NCI-H1048 (cell line): ENCODE data around the gene ABCC10.

ENCODE experiments used
- DNase-seq: peaks from one replicate; lab custom pipeline; 2025; lab: John Stamatoyannopoulos, UW

ABCC10 gene

DNA sequence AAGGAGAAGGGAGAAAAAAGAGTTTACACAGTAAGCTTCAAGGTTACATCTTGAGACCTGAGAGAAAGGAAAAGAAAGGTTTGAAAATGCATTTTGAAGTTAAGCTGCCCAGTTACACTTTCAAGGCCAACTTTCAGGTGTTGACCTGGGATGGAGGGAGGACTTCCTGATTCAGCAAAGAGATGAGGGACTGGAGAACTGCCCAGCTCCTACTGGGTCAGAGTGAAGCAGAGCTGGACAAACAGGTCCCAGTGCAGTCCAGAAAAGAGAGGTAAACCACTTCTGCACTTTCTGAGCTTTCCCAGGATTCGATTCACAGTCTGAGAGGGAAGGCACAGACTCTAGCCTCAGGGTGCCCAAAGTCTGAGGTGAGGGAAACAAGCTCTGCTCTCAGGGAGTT, 44.1 kb downstream of the ABCC10 start:
- no peak for DNase-seq

GRCh38 chr6:43472515-43472914, 45.2 kb downstream of the ABCC10 start:
- no peak for DNase-seq

GRCh38 chr6:43475516-43475915, 48.2 kb downstream of the ABCC10 start:
- no peak for DNase-seq

GRCh38 chr6:43476746-43477145, 49.4 kb downstream of the ABCC10 start:
- no peak for DNase-seq

DNA sequence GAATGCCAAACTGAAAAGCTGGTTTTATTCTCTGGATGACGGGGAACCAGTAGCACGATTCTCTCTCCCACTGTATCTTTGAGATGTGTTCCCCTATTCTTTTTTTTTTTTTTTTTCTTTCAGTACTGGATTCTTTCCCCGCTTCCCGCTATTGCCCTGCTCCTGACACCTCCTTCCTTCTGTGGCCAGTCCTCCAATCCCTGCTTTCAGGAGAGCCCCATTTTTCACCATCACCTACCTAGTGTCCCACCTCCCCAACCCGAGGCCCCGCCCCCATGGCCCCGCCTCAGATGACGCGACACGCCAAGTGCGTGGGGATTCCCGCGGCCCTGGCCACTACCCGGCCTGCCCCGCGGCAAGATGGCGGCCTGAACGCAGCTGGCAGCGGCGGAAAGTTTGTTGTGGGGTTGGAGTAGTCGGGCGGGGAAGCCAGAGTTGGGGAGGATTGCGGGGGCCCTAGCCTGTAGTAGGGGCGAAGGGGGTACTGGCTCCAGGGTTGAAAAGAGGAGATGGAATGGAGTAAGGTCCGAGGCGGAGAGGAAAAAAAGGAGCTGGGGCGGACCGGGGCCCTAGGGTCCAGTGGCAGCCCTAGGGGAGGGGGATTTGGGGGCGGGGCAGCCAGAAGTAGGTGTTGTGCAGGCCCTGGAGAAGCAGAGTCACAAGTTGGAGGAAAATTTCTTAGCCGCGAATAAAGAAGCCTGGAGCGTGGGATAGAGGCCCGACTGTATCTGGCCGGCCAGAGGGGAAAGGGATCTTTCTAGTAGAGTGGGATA, 50.1 kb downstream of the ABCC10 start, which contains the start of gene TJAP1:
TSS of gene TJAP1 (plus strand) at position 336 of the 773 bp plus-strand sequence. CDS start 21,432 bp downstream, outside the sequence.
- DNase-seq: peak; percentile 86

DNA sequence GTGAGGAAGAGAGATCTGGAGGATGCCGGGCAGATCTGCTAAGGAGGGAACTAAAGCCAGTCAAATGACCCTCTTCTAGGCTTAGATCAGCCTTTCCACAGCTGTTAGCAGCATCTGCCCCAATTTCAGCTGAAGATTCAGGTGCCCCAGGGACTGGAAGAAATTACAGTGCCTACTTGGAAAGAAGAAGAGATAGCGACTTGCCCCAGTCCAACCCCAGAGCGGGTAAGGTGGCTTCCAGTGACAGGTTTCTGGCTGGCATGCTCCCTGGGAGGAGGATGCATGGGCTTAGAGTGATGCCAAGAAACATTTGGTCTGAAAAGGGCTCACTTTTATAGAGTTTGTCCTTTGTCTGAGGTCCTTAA, 50.6 kb downstream of the ABCC10 start:
- no peak for DNase-seq

DNA sequence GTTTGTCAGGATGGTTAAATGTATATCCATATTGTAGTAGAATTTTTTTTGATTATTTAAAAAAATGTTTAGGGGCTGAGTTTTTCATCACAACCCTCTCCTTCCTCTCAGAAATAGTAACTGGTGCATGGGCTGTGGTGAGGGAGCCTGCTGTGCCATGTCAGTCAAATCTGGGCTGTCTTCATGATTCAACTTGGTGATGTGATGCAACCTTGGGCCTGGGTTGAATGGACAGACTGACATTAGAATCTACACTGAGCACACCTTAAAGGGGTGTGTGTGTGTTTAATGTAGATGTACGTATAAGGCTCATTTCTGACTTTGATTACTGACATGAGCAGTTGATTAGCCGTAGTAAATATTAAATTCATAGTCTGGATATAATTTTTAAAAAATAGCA, 53.7 kb downstream of the ABCC10 start:
- no peak for DNase-seq

DNA sequence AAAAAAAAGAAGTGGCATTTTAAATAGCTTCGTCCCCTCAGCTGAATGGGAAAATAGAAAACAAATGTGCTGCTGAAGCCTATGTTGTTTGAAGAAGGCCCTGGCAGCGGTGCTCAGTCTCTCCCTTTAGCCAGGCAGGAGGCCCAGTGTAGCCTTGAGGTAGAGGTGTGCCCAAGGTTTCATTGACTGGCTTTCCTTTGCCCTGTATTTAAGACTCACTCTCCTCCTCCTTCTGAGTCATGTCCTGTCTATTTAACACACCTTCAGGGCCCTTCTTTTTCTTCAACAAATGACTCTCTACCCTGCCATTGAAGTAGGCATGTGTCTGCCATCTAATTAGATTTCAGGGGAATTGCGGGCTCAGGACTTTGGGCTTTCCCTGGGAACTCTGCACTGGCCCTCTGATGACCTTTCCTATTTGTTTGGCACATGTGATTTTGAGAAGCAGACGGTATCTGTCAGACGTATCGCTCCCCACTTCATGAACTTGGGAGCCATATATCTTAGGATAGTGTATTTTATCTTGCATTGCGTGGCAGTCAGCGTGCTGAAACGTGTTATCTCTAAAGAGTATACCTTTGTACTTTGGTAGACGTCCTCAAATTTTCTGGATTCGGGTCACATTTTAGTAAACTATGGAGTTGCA, 54.4 kb downstream of the ABCC10 start:
- DNase-seq: no peak

DNA sequence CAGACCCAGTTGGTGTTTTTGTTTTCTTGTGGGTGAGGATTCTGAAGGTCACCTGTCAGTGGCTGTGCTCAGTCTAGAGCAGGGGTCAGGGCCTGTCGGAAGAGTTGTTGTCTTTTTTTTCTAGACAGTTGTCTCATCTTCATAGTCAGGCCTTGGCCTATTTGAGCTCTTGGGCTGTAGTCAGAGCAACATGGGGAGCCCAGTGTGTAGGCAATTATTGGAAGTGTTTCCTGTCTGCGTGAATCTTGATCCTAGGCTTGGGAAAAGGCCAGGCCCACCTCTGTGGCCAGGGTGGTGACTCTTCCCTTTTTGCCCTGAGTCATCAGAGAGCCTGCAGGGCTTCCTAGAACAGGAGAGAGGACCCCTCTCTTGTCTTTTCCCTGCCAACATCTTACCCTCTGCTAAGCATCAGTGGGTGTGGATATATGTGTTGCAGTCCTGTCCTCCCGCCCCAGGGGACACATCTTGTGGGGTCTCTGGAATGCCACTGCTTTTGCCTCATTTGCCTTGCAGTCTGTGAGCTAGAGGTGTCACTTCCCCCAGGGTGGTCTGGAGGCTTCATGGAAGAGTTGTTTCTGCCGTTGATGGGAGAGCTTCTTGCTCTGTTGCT, 61.4 kb downstream of the ABCC10 start:
- DNase-seq: no peak

- DNase-seq: no peak
Measured at GRCh38 chr6:43489277-43490072, 62.1 kb downstream of the ABCC10 start.

- no peak for DNase-seq
Measured at GRCh38 chr6:43490523-43490939, 63.2 kb downstream of the ABCC10 start.

DNA sequence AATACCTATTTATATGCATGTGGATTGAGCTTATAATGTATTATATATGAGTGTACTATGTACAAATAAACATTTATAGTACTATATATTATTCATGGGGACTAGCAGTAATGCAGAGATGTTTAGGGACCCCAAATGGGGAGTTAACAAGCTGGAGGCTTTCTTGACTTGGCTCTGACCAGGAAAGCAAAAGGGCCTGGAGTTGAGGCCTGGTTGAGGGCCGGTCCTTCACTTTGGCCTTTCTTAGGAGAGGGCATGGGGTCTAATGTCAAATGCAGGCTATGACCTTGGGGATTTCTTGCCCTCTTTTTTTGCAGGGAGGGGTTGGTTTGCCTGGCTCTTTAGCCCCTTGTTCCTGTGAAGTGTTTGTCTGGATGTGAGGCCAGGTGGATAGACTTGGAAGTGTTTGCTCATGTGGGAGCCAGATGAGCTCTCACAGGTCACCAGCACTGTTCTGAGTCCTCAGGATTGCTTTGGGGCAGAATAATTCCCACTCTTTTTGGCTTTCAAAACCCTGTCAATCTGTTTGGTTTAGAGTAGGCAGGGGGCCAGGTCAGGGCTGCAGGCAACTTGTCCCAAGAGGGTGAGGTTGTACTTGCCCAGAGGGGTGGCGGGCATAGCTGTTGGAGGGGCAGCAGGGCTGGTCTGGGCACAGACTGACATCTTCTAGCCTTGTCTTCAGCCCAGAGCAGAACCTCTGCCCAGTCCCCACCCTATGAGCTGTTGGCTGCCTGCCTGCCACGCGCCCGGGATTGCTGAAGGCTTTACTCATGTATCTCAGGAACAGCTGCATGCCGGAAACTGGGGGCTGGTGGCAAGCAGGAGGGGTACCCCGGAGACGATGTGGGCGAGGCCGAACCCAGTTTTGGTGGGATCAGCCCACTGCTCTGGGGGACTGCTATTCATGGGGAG, 64.7 kb downstream of the ABCC10 start:
- no peak for DNase-seq

- no peak for DNase-seq
Measured at GRCh38 chr6:43492673-43493072, 65.3 kb downstream of the ABCC10 start.

DNA sequence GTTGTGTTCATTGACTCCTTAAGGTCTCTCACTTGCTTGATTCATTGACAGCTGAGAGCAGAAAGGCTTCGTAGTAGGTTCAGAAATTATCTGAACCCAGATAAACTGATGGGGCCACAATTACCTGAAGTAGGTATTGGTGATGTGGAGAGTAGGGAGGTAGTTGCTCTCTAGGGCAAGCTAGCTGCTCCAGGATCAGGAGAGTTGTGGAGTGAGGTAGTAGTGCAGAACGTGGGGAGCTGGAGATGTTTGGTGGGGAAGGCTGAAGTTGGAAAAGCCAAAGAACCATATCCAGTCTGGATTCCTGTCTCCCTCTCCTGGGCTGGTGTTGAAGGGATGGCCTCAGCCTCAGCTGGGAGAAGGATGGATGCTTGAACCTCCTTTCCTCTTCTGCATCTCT, 65.9 kb downstream of the ABCC10 start:
- no peak for DNase-seq

DNA sequence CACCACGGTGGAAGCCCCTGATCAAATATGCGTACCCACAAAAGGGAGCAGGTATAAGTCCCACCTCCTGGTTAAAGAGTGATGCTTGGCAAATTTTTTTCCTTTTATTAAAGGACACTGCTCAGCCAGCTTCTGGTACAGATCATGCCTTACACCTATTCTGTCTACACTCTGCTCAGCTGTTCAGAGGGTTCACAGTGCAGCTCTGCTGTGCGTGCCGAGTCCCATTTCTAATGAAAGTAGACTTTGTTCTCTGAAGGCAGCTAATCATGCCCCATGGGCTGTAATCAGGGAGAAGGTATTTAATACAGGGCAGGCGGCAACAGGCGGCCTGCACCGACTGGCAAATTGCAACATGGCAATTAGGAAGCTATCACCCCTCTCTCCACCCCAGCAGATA, 66.5 kb downstream of the ABCC10 start:
- no peak for DNase-seq

GRCh38 chr6:43494321-43494720, 67.0 kb downstream of the ABCC10 start:
- no peak for DNase-seq

DNA sequence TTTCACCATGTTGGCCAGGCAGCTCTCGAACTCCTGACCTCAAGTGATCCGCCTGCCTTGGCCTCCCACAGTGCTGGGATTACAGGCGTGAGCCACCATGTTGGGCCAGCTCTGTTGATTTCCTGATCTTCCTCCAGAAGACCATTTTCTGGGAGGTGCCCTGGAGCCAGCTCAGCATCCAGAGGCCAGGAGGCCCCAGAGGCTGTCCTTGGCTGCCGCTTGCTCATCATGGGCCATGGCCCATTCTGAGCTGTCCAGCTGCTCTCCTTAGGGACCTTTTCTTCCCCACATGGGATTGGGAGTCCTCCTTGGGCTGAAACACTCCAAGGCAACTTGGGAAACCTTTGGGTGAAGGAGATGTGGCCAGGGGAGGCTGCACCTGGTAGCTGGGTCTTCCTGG, 67.4 kb downstream of the ABCC10 start:
- DNase-seq: no peak

GRCh38 chr6:43495409-43495941, 68.1 kb downstream of the ABCC10 start:
- no peak for DNase-seq

- DNase-seq: no peak
Measured at GRCh38 chr6:43496370-43497128, 69.2 kb downstream of the ABCC10 start.

DNA sequence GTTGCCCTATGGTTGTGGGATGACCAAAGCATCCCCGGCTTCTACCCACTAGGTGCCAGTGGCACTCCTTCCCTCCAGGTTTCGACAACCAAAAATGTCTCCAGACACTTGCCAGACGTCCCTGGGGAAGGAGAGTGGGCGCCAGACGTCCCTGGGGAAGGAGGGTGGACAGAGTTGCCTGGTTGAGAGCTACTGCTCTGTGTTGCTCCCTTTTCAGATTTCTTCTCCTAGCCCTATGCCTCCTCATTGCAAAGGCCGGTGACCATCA, 69.7 kb downstream of the ABCC10 start:
- DNase-seq: no peak

DNA sequence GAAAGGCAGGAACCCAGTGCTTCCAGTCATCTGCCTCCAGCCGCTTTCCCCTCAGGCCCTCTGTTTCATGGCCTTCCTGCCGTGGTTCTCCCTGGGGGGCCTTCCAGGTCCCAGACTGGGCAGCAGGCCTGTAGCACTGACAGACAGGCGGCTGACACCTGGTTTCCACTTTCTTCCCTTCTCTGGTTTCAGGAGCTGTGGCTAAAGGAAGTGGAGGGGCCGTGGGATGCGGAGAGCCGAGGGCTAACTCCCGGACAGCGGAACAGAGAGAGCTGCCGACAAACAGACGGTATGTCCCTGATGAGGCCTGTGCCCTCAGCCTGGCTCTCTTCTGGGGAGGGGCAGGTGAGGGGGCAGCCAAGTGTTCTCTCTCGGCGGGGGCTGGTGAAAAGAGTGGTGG, 70.3 kb downstream of the ABCC10 start:
- DNase-seq: no peak
